ENCODE data around the gene PLSCR3. TPM values are rescaled to one million over a fixed set of nuclear protein-coding genes. Genes with fewer than 3 reads are reported as not detected.

Gene PLSCR3
- total RNA-seq: 13.5 and 34.0 TPM in 2 replicates

DNA sequence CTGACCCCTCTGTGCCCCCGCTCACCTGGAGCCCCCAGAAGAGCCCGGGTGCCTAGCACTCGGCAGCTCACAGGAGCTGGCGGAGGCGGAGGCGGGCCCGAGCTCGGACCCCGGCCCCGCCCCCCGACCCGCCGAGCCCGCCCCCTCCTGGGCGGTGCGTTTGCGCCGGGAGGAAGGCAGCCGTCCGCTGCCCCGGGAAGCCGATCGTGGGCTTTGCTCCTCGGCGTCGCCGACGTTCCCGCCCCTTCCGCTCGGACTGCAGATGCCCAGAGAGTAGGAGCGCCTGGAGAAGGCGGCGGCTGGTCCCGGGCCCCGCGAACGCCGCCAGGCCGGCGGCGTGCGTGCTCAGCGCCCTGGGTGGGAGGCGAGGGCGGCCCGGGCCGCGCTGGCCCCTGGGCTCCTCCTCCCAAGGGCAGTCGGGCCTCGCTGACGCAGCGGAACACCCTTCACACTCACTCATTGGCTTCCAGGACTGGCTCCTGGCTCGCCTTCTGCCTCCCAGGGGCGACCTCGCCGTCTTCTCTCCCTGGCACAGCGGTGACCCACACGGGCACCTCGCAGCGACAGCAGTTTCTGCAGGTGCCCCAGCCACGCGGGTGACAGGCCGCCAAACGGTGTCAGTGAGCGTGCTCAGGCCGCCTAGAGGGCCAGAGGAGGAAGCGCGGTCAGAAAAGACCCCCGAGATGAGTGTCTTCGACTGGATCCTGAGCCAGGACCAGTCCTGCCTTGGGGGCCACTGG, at the start of gene PLSCR3:
PLSCR3 (minus strand) TSS at position 74 of the 740 bp plus-strand sequence. CDS start 415 bp downstream, outside the sequence.
- DNase-seq (ENCODE audit: low read depth in 2 of 2): peak; percentile 48 to 88

DNA sequence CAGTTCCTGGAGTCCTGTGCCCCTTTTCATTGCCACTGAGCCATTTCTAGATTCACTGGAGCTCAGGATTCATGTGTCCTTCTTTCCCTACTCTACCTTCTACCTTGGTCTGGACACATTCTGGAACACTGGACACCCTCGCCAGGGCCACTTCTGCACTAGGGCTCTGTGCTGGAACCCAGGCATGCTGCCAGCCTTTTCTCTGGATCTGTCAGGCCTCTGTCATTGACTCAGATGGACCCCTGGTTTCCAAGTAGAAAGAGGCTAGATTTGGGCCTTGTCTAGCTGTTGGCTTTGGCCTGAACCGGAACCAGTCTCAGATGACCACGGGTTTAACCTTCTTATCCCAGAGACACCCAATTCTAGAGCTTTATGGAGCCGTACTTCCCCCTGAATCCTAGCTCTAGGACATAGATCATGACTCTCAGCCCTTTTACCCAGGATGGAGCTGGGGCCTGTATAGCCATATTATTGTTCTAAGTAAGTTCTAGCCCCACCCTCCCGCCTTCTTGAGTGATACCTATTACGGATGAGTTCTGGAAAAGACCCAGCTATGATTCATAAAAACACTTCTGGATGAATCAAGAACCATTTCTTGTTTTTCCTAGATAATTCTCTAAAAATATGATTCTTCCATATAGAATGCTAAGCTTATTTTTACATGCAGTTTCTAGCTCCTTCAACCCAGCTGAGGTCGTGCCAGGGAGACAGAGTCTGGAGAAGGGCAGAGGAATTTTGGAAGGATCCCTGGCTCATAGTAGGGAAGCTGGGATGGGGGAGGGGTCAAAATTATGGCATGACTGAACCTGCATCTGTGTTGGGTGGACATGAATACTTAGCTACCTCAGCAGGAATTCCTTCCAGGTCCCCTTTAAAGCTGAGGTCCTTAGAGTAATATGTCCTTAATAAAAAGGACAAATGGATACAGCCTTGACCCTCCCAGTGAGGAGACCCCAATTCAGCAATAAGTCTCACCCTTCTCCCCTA, 49.5 kb upstream of the PLSCR3 start:
- peak in 1 of 2 donors; percentile 30 for DNase-seq (ENCODE audit: low read depth in 2 of 2)

DNA sequence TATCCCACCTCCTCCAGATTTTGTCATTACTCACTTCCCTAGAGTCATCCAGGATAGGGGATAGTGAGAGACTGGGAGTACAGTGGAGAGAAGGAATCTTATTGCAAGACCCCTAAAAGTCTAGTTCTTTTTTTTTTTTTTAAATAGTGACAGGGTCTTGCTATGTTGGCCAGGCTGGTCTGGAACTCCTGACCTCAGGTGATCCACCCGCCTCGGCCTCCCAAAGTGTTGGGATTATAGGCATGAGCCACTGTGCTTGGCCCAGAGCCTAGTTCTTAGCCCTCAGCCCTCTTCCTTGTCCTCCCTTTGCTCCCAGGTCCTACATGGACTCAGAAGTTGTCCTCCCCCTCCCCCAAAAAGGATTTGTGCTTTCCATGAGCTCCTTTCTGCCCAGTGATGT, 47.8 kb upstream of the PLSCR3 start:
- no peak for DNase-seq (ENCODE audit: low read depth in 2 of 2)

DNA sequence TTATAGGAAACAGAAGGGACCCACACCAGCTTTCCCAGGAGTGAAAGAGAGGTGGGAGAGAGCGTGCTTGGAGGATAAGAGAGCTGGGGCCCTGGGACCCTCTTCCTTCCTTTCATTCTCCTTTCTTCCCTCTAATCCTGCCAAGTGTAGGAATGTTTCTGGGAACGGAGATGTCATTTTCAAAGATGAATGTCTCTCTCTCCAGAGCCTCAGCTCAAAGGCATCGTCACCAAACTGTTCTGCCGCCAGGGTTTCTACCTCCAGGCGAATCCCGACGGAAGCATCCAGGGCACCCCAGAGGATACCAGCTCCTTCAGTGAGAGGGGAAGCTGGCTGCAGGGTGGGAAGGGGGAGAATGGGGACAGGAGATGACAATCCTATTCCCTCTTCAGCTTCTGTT, 46.9 kb upstream of the PLSCR3 start:
- DNase-seq (ENCODE audit: low read depth in 2 of 2): no peak

DNA sequence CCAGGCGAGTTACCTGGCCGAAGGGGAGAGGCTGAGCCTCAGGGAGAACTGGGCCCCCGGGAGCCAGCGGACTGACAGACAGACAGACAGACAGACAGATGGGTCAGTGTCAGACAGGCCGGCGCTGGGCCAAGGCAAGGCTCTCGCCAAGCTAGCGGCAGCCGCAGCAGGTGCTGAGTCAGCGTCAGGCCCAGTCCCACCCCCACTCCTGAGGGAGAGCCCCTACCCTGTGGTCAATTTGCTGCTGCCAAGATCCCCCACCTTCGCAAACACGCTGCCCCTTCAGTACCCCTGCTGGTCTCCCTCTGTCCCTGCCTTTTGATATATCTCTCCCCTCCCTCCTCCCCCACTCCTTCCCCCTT, 46.5 kb upstream of the PLSCR3 start:
- peak in 1 of 2 donors; percentile 33 for DNase-seq (ENCODE audit: low read depth in 2 of 2)

DNA sequence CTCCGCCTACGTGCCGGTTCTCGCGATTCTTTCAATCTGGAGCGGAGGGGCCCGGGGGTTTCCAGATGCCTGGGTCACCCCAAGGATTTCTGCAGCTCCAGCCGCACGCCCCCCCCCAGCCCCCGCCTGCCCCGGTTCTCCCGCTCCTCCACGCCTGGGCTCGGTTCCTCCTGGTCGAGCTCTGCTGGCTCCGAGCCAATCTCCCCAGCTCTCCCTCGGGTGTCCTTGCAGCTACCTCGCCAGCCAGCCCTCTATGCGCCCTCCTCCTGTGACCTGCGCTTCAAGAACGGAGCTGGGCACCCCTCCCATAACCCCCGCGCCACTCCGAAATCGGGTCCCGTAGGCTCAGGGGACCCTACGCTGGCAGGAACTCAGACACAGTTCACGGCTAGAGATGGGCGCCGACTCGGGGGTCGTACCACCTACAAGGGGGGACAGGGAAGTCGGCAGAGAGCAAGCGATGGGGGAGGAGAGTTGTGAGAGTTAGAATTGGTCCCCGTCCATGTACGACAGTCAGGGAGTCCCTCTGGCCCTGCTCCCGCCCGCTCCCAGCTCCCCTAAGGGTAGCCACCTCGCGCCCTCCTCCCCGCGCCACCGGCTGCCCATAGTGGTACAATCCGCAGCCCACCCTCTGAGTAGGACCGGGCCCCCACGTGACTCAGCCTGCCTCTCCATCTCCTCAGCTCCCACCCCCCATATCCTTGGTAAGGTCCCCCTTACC, 45.9 kb upstream of the PLSCR3 start:
- peak in 1 of 2 donors; percentile 26 for DNase-seq (ENCODE audit: low read depth in 2 of 2)

DNA sequence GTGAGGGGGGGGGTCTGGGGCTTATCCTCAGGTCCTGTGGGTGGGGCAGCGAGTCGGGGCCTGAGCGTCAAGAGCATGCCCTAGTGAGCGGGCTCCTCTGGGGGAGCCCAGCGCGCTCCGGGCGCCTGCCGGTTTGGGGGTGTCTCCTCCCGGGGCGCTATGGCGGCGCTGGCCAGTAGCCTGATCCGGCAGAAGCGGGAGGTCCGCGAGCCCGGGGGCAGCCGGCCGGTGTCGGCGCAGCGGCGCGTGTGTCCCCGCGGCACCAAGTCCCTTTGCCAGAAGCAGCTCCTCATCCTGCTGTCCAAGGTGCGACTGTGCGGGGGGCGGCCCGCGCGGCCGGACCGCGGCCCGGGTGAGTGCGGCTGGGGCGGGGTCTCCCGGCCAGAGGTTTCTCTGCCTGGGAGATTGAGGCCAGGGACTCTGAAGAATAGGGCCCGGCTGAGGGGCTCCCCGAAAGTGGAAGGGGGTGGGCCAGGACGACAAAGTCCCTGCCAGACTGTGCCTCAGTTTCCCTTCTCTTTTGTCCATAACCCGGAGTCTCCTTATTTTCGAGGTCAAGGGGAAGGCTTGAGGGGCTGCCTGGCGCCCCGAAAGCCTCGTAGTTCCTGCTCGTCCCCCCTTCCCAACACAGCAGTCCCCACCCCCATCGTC, 45.3 kb upstream of the PLSCR3 start, which contains the start of gene FGF11:
FGF11 (plus strand) TSS at position 51 of the 651 bp plus-strand sequence; CDS start at position 160, 109 bp downstream.
- DNase-seq (ENCODE audit: low read depth in 2 of 2): no peak

DNA sequence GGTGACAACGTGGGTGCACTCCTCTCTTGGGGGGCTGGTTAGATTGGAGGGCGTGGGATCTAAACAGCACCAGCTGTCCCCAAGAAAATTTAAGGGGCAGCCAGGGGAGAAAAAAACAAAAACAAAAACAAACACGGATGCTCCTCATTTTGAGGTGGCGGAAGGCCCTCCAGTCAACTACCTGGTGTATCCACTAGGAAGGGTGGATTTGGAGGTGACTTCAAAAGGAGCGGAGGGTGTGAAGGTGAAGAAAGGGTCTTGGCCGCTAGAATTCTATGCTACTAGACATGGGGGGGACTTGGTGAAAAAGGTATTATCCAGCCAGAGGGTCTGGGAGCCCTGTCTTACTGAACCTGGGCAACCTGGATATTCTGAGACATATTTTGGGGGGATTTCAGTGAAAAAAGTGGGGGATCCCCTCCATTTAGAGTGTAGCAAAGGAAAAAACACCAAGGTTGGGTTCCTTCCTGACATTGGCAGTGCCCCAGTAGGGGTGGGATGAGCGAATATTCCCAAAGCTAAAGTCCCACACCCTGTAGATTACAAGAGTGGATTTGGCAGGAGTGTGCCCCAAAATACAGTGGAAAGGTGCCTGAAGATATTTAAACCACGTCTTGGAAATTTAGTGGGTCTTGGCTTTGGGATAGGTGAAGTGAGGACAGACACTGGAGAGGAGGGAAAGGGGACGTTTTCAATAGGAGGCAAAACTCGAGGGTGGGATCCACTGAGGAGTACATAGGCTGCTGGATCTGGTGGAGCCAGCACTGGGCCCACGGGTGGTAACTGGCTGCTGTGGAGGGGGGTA, 44.5 kb upstream of the PLSCR3 start:
- DNase-seq (ENCODE audit: low read depth in 2 of 2): no peak

DNA sequence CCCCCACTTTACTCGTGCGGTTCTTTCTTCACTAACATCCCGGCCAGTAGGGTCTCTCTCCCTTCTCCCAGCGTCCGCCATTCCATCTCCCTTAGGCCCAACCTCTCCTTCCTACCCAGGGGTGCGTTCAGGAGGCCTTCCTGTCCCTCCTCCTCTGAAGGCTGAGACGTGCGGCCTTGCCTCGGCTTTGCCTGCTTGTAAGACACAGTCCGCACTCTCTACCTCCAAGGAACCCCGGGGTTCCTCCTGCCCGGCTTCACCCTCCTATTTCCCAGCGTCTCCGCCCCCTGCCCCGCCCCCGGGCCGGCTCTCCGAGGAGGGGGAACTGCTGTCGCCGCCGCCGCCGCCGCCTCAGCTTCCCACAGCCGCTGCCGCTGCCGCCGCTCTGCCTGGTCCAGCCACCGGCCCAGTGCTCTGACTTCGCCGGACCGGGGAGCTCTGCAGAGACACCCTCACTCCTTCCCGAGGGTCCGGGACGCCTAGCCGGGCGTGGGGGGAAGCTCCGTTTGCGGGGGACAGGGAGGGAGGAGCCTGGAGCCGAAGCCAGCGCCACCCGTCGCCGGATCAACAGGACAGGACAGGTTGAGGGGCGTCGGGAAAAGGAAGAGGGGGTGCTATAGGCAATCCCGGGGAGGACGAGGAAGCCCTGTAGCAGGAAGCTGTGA, 43.8 kb upstream of the PLSCR3 start:
- DNase-seq (ENCODE audit: low read depth in 2 of 2): peak in 1 of 2 donors; percentile 18

DNA sequence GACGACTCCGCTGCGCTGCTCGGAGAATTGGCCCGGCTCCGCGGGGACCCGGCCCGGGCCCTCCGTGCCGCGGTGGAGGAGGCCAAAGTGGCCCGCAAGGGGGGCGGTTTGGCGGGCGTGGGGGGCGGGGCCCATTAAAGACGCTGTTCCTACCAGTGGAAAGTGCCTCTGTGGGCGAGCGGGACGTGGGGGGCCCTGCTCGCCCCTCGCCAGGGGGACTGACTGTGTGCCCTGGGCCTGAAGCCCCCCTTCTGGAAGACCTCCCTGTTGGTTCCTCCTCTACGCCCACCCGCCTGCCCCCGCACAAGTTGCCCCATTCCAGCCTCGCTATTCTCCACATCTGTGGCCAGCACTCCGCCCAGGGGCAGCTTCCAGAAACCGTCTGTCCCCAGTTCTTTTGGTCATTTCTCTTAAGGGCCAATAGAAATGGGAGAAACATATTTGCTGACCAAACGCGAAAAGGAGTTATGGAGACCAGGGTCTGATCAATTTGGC, 43.1 kb upstream of the PLSCR3 start:
- DNase-seq (ENCODE audit: low read depth in 2 of 2): no peak

DNA sequence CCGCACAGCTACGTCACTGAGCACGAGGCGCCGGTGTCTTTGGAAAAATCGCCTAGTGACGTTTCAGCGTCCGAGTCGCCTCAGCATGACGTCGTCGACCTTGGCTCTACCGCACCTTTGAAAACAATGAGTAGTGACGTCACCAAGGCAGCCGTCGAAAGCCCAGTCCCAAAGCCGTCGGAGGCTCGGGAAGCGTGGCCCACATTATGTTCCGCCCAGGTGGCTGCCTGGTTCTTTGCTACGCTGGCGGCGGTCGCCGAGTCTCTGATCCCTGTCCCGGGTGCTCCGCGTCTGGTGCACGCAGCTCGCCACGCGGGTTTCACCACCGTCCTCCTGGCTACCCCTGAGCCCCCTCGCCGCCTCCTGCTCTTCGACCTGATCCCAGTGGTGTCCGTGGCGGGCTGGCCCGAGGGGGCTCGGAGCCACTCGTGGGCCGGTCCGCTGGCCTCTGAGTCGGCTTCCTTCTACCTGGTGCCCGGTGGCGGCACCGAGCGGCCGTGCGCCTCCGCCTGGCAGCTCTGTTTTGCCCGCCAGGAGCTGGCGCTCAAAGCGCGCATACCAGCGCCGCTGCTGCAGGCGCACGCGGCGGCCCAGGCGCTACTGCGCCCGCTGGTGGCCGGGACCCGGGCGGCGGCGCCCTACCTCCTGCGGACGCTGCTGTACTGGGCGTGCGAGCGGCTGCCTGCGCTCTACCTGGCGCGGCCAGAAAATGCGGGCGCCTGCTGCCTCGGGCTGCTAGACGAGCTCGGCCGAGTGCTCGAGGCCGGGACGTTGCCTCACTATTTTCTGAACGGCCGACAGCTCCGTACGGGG, 42.4 kb upstream of the PLSCR3 start:
- DNase-seq (ENCODE audit: low read depth in 2 of 2): peak; percentile 71 to 92

DNA sequence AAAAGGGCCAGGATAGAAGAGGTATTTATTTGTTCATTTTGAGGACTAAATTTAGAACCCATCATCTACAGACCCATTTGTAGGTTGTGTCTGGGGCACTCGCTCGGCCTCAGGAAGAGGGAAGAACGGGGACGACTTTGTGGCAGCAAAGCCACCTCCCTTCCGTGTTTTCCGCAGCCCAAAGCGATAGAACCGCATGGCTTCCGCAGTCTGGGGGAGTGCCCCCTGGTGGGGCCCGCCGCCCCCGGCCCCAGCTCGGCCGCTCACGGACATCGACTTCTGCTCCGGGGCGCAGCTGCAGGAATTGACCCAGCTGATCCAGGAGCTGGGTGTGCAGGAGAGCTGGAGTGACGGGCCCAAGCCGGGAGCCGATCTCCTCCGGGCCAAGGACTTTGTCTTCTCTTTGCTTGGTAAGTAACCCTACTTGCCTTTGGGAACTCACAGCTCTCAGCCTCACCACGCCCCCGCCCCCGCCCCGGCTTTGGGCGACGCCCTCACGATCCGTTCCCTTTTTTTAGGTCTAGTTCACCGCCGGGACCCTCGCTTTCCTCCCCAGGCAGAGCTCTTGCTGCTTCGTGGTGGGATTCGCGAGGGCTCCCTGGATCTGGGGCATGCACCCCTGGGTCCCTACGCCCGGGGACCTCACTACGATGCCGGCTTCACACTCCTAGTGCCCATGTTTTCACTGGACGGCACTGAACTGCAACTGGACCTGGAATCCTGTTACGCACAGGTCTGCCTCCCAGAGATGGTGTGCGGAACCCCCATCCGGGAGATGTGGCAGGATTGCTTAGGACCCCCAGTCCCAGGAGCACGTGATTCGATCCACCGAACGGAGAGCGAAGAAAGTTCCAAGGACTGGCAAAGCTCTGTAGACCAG, 41.6 kb upstream of the PLSCR3 start:
- peak in 1 of 2 donors; percentile 39 for DNase-seq (ENCODE audit: low read depth in 2 of 2)

DNA sequence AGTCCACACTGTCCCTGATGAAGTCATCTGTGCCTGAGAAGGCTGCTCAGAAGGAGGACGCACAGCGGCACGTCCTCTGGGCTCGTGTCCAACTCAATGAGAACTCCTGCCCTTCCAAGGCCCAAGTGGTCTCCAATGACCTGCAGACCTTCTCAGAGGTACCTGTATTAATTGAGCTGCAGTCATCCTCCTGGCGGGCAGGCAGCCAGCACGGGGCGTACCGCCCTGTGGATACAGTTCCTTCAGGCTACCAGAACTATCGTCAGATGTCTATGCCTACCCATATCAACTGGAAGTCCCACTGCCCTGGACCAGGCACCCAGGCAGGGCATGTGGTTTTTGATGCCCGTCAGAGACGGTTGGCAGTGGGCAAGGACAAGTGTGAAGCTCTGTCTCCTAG, 38.0 kb upstream of the PLSCR3 start:
- DNase-seq (ENCODE audit: low read depth in 2 of 2): no peak

DNA sequence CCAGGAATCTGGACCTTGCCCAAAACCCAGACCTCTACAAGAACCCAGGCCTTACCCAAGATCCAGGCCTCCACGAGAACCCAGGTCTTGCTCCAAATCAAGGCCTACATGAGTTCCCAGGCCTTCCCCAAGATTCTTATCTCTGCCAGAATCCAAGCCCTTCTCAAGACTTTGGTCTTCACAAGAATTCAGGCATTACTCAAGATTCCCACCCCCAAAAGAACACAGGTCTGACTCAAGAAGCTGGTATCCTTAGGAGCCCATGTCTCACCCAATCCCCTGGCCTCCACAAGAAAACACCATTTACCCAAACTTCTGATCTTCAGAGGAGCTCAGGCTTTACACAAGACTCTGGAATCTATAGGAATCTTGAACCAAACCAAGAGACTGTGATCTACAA, 36.9 kb upstream of the PLSCR3 start:
- DNase-seq (ENCODE audit: low read depth in 2 of 2): no peak

DNA sequence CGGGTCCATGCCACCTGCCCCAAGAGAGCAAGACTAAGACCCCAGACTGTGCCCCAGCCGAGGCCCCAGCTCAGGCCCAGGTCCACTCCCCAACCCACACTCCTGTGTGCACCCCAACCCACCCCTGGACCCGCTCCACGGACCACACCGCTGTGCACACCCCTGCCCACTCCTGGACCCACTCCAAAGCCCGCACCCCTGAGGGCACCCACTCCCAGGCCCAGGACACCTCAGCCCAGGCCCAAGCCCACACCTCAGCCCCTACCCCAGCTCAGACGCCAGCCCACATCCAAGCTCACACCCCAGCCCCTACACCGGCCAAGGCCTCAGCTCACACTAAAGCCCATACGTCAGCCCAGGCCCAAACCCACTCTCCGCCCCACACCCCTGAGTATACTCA, 35.4 kb upstream of the PLSCR3 start:
- DNase-seq (ENCODE audit: low read depth in 2 of 2): no peak

DNA sequence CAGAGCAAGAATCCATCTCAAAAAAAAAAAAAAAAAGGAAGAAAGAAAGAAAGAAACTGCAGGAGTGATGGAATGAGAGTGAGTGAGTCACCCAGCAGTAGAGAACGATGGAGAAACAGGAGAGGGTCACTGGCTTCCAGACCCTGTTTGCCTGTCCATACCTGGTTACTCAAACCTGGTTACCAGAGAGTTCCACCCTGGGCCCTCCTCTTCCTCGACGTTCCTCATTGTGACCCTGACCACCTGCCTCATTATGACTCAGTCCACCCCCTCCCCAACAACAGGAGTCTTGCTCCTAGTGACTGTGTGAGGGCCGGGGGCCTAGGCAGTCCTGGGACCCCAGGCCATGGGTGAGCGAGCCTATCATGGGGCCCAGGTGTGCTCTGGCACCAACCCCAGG, 34.2 kb upstream of the PLSCR3 start, which contains the start of gene SPEM3:
SPEM3 (plus strand) TSS at position 301 of the 400 bp plus-strand sequence; CDS start at position 347, 46 bp downstream.
- no peak for DNase-seq (ENCODE audit: low read depth in 2 of 2)

DNA sequence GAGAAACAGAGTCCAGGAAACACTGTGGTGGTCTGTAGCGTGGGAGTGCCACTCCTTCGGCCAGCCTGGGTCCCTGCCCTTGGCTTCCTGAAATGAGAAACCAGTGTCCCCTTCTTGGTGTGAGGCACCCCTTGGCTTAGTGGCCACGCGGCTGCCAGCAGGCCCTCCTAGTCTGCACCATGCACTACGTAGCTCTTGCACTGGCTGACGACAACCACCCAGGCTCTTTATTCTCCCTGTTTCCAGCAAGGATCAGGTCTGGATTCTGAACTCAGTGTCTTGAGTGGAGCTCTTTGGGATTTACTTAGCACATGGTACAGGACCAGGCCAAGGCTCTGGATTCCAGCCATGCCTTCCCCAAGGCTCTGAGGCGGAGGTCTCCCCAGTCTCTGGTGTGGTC, 33.2 kb upstream of the PLSCR3 start:
- no peak for DNase-seq (ENCODE audit: low read depth in 2 of 2)

Measured in dermis microvascular lymphatic vessel endothelial cell (primary cell).